OCI-LY3 (cell line): ENCODE data around the gene FXR2.

Experiments used
- EZH2phosphoT487 ChIP-seq: fragments of 200-600 bp; shearing (Covaris generic); IDR thresholded peaks from 2 replicates; pipeline ENCODE4 v1.6.1; 2018; ENCODE audit warnings: antibody characterized with exemption, mixed run types, low read depth
- TF ChIP-seq, protein P1 (sequence below): fragments of 200-600, 300-600 bp; sonication (generic); IDR thresholded peaks from 2 replicates; pipeline ENCODE4 v1.5.1; 2014; ENCODE audit warnings: antibody characterized with exemption, low read length, low read depth

GRCh38 chr17:7610641-7611040, 4.1 kb downstream of the FXR2 start:
- TF ChIP-seq, protein P1, sequence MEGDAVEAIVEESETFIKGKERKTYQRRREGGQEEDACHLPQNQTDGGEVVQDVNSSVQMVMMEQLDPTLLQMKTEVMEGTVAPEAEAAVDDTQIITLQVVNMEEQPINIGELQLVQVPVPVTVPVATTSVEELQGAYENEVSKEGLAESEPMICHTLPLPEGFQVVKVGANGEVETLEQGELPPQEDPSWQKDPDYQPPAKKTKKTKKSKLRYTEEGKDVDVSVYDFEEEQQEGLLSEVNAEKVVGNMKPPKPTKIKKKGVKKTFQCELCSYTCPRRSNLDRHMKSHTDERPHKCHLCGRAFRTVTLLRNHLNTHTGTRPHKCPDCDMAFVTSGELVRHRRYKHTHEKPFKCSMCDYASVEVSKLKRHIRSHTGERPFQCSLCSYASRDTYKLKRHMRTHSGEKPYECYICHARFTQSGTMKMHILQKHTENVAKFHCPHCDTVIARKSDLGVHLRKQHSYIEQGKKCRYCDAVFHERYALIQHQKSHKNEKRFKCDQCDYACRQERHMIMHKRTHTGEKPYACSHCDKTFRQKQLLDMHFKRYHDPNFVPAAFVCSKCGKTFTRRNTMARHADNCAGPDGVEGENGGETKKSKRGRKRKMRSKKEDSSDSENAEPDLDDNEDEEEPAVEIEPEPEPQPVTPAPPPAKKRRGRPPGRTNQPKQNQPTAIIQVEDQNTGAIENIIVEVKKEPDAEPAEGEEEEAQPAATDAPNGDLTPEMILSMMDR: no peak
- no peak for TF ChIP-seq EZH2phosphoT487
